H54 (cell line): ENCODE results near the gene ACMSD.
"Not testable (repeated sequence)": the region's sequence is repeated elsewhere in the genome, so short reads cannot be mapped to it uniquely, and the experiment has no call there.

Experiments used
- DNase-seq: peaks from one replicate; pipeline ENCODE4 v3.0.0; 2011; ENCODE audit warnings: low spot score, mixed read lengths; ENCODE audit not compliant: insufficient read length
- FAIRE-seq: peaks from 3 replicates; lab custom pipeline; 2011; peaks lifted over from hg19 to GRCh38; lab: Jason Lieb, UNC
- POLR2A ChIP-seq: IDR thresholded peaks from 2 replicates; pipeline ENCODE4 v1.6.1; 2011; ENCODE audit warnings: low read depth, mild to moderate bottlenecking, low read length

The ACMSD gene

GRCh38 chr2:134863446-134863845 is 25.0 kb downstream of the ACMSD start:
- DNase-seq (no peak), FAIRE-seq (no peak)
- no peak for TF ChIP-seq POLR2A

GRCh38 chr2:134865067-134865787 is 26.8 kb downstream of the ACMSD start:
- TF ChIP-seq POLR2A: no peak
- no peak for DNase-seq
- FAIRE-seq: no peak

- DNase-seq: no peak
Measured at GRCh38 chr2:134866498-134867099, 28.2 kb downstream of the ACMSD start.

GRCh38 chr2:134869946-134870736 is 31.7 kb downstream of the ACMSD start:
- no peak for DNase-seq
- no peak for TF ChIP-seq POLR2A
- FAIRE-seq: no peak

More at GRCh38 chr2:134866498-134867099, 28.2 kb downstream of the ACMSD start:
- no peak for TF ChIP-seq POLR2A
- peak; percentile 90 for FAIRE-seq

- no peak for TF ChIP-seq POLR2A
- no peak for DNase-seq
- no peak for FAIRE-seq
Measured at GRCh38 chr2:134873152-134873551, 34.7 kb downstream of the ACMSD start.

GRCh38 chr2:134875309-134875708 is 36.9 kb downstream of the ACMSD start:
- DNase-seq: no peak
- no peak for TF ChIP-seq POLR2A
- FAIRE-seq: no peak

- no peak for FAIRE-seq
- TF ChIP-seq POLR2A: no peak
- DNase-seq: no peak
Measured at GRCh38 chr2:134882773-134883172, 44.4 kb downstream of the ACMSD start.

GRCh38 chr2:134883552-134884293 is 45.3 kb downstream of the ACMSD start:
- no peak for TF ChIP-seq POLR2A
- DNase-seq: no peak
- no peak for FAIRE-seq

- DNase-seq: no peak
- no peak for FAIRE-seq
- no peak for TF ChIP-seq POLR2A
Measured at GRCh38 chr2:134884435-134884834, 46.0 kb downstream of the ACMSD start.

- FAIRE-seq (no peak), DNase-seq (no peak)
- TF ChIP-seq POLR2A: no peak
Measured at GRCh38 chr2:134892282-134893035, 54.0 kb downstream of the ACMSD start.

- no peak for FAIRE-seq
- no peak for DNase-seq
- no peak for TF ChIP-seq POLR2A
Measured at GRCh38 chr2:134897932-134898331, 59.5 kb downstream of the ACMSD start.

- no peak for FAIRE-seq
- DNase-seq: no peak
- TF ChIP-seq POLR2A: no peak
Measured at GRCh38 chr2:134899204-134899603, 60.8 kb downstream of the ACMSD start.

GRCh38 chr2:134900151-134900550 is 61.7 kb downstream of the ACMSD start:
- no peak for DNase-seq
- TF ChIP-seq POLR2A: no peak
- no peak for FAIRE-seq

- FAIRE-seq: not testable (repeated sequence)
Measured at GRCh38 chr2:134903701-134904100, 65.3 kb downstream of the ACMSD start.

More at GRCh38 chr2:134903701-134904100, 65.3 kb downstream of the ACMSD start:
- DNase-seq: not testable (repeated sequence)
